ENCODE results near the gene ATP6V1A.

The ATP6V1A gene

DNA sequence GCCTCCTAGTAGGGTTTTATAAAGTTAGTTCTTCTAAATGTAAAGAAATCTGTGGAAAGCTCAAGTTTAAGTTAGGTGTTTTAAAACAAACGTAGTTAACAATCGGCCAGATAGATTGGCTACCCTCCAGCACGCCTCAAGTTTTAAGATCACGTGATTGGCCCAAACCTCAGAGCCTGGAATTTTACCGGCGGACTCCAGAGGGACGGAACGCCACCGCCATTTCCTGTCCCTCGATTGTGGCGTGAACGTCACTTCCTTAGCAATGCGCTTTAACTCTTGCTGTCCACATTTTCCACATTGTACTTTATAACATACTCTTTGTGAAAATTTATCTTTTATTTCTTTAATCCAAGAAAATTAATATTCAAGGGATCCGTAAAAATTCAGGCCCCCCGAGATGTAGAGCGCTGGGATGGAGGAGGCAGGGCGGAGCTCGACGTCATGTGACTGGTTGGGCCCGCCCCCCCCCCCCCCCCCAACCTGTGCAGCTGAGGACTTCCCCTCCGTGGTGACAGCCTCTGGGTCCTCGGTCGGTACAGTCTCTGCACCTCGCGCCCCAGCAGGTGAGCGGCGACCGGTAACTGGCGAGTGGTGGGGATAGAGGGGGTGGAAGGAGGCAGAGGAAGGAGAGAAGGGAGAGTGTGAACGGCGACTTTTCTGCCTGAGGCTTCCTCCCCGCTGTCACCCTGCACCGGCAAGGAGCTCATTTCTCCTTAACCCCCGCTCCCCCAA, at the start of gene ATP6V1A:
Gene ATP6V1A, plus strand, starts transcription at position 488 of the 735 bp plus-strand sequence. CDS start 31,719 bp downstream, outside the sequence.
- Histone ChIP-seq H3K27me3 (ENCODE audit: control insufficient read depth, insufficient read depth, low read length) (no peaks in the 10 kb centered on the region), H3K4me2 (ENCODE audit: low read length) (peak within 1 kb of the TSS; percentile 90), H3K4me1 (peaks cover 25% of the 10 kb centered on the region), H2AFZ (peak within 1 kb of the TSS; percentile 94), H3K27ac (peak within 1 kb of the TSS; percentile 100), H3K4me3 (ENCODE audit: low read depth, low read length) (peak within 1 kb of the TSS; percentile 86), H3K9me3 (ENCODE audit: control insufficient read depth, low read length) (no peaks in the 10 kb centered on the region), H3K9ac (peak within 1 kb of the TSS; percentile 87), H3K79me2 (peaks cover 43% of the 10 kb centered on the region), H3K36me3 (ENCODE audit: control insufficient read depth, insufficient read depth, low read length) (no peaks in the 10 kb centered on the region)
- peak; percentile 5 for TF ChIP-seq CTCF (IDR thresholded peaks at IDR 0.05)

DNA sequence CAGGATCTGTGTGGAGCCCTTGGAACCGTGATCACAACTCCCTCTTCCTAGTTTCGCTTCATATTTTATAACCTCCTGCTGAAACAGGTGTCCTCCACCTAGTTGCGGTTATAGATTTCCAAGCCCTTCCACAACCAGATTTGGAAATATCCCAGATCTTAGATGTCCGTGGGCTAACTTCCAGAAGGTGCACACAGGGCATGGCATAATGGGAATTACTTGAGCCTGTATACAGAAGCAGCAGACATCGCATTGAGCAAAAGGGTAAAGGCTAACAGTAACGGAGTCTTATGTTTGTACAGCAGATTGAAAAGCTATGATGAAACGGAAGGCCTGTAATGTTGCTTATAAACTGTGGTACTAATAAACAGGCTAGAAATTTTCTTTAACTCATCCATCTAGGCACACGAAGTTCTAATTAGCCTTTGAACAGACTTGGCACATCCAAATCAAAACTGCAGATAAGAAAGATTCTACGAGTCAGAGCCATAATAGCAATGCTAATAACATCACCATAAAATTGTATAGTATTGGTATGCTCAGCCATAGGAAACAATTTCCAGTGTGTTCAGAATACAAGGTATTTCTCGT, 49.2 kb upstream of the ATP6V1A start:
- no peaks in the 10 kb centered on the region for H3K36me3 ChIP-seq (ENCODE audit: control insufficient read depth, insufficient read depth, low read length)
- peaks cover 21% of the 10 kb centered on the region for H3K79me2 ChIP-seq
- peak overlapping the region; percentile 66 for H3K4me2 ChIP-seq (ENCODE audit: low read length)
- TF ChIP-seq CTCF (IDR thresholded peaks at IDR 0.05) = no peak
- peaks cover 12% of the 10 kb centered on the region for H3K4me1 ChIP-seq
- peak overlapping the region; percentile 87 for H2AFZ ChIP-seq
- no peaks in the 10 kb centered on the region for H3K27me3 ChIP-seq (ENCODE audit: control insufficient read depth, insufficient read depth, low read length)
- peak overlapping the region; percentile 94 for H3K27ac ChIP-seq
- H3K9me3 ChIP-seq (ENCODE audit: control insufficient read depth, low read length) = no peaks in the 10 kb centered on the region
- H3K4me3 ChIP-seq (ENCODE audit: low read depth, low read length) = peak overlapping the region; percentile 99
- peak overlapping the region; percentile 51 for H3K9ac ChIP-seq

DNA sequence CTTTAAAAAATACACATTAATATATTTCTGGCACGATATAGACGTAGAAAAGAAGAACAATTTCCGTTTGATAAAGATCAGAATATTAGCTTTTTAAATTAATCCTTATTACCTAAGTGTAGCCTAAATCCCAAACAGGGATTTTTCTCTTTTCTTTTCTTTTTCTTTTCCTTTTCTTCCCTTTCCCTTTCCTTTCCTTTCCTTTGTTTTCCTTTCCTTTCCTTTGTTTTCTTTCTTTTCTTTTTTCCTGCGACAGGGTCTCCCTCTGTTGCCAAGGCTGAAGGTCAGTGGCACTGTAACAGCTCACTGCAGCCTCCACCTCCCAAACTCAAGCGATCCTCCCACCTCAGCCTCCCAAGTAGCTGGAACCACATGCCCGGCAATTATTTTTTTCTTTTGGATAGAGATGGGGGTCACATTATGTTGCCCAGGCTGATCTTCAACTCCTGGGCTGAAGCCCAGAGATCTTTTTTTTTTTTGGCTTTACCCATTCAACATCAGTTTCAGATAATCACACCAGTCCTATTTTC, 48.6 kb upstream of the ATP6V1A start:
- Histone ChIP-seq H3K79me2 (peaks cover 16% of the 10 kb centered on the region), H3K4me2 (ENCODE audit: low read length) (peak overlapping the region; percentile 66), H3K4me1 (peaks cover 12% of the 10 kb centered on the region), H3K36me3 (ENCODE audit: control insufficient read depth, insufficient read depth, low read length) (no peaks in the 10 kb centered on the region), H3K4me3 (ENCODE audit: low read depth, low read length) (peak overlapping the region; percentile 99), H3K27ac (peak overlapping the region; percentile 94), H3K9ac (no peak overlapping the region), H2AFZ (peak overlapping the region; percentile 88), H3K9me3 (ENCODE audit: control insufficient read depth, low read length) (no peaks in the 10 kb centered on the region), H3K27me3 (ENCODE audit: control insufficient read depth, insufficient read depth, low read length) (no peaks in the 10 kb centered on the region)
- TF ChIP-seq CTCF (IDR thresholded peaks at IDR 0.05) = no peak

GRCh38 chr3:113698956-113699355, 47.9 kb upstream of the ATP6V1A start:
- H2AFZ ChIP-seq = peak overlapping the region; percentile 88
- peak overlapping the region; percentile 94 for H3K27ac ChIP-seq
- no peak overlapping the region for H3K4me2 ChIP-seq (ENCODE audit: low read length)
- H3K27me3 ChIP-seq (ENCODE audit: control insufficient read depth, insufficient read depth, low read length) = no peaks in the 10 kb centered on the region
- H3K4me3 ChIP-seq (ENCODE audit: low read depth, low read length) = no peak overlapping the region
- no peak overlapping the region for H3K9ac ChIP-seq
- no peaks in the 10 kb centered on the region for H3K9me3 ChIP-seq (ENCODE audit: control insufficient read depth, low read length)
- no peaks in the 10 kb centered on the region for H3K36me3 ChIP-seq (ENCODE audit: control insufficient read depth, insufficient read depth, low read length)
- H3K4me1 ChIP-seq = peaks cover 5% of the 10 kb centered on the region
- TF ChIP-seq CTCF (IDR thresholded peaks at IDR 0.05) = no peak
- peaks cover 10% of the 10 kb centered on the region for H3K79me2 ChIP-seq
